GM12873 (cell line): ENCODE results near the gene PIP4K2C.

ENCODE experiments used
- TF ChIP-seq, protein P1 (sequence below): IDR thresholded peaks from 2 replicates; pipeline ENCODE4 v1.5.1; 2012; ENCODE audit warnings: low read depth, mild to moderate bottlenecking, moderate library complexity, low read length, control low read depth; ENCODE audit not compliant: insufficient read depth; ENCODE audit errors: missing control alignments

Gene PIP4K2C

DNA sequence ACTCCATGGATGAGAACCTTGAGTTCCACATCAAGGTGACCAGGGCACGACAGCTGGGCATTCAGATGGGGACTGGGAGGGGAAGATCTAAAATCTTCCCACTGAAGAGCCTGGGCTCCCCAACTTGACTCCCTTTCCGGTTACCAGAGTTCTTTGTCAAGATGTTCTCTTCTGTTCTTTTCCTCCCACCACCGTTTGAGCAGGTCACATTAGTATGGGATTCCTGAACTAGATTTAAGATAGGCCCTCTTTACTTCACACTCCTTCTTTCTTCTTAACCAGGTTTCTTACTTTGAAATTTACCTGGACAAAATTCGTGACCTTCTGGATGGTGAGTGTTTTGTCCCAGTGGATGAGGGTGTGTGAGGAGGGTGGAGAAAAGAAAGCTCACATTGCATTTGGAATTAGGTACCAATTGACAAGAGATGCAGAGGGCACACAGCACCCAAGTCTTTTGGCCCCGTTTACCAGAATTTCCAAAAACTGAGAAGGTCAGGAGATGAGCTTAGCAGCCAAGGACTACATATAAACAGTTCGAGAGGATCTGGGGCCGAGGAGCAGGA is 26.7 kb upstream of the PIP4K2C start:
- TF ChIP-seq, protein P1, sequence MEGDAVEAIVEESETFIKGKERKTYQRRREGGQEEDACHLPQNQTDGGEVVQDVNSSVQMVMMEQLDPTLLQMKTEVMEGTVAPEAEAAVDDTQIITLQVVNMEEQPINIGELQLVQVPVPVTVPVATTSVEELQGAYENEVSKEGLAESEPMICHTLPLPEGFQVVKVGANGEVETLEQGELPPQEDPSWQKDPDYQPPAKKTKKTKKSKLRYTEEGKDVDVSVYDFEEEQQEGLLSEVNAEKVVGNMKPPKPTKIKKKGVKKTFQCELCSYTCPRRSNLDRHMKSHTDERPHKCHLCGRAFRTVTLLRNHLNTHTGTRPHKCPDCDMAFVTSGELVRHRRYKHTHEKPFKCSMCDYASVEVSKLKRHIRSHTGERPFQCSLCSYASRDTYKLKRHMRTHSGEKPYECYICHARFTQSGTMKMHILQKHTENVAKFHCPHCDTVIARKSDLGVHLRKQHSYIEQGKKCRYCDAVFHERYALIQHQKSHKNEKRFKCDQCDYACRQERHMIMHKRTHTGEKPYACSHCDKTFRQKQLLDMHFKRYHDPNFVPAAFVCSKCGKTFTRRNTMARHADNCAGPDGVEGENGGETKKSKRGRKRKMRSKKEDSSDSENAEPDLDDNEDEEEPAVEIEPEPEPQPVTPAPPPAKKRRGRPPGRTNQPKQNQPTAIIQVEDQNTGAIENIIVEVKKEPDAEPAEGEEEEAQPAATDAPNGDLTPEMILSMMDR: no peak

DNA sequence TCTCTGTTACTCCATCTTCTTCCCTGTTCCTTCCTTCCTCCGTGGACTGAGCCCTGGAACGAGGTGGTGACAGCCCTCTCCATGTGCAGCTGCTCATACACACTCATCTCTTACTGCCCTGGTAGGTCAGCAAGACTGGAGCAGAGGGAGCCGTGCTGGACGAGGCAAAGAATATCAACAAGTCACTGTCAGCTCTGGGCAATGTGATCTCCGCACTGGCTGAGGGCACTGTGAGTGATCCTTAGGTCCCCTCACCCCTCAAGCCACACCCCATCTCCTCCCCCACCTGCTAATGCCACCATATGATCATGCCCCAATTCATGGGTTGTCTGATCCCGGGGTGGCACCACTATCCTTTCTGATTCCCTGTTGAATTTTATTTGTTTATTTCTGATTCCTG is 22.2 kb upstream of the PIP4K2C start:
- TF ChIP-seq, protein P1: no peak

DNA sequence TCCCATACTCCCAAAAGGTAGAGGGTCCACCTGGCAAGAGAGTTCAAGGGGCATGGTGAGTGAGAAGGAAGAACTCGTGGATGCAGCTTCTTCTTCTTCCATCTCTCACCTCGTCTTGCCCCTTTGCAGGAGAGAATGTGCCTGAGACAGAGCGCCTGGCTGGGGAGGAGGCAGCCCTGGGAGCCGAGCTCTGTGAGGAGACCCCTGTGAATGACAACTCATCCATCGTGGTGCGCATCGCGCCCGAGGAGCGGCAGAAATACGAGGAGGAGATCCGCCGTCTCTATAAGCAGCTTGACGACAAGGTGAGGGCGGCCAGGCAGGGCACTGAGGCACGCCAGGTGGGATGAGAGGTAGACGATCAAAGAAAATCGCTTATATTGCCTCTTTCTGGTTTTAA is 21.1 kb upstream of the PIP4K2C start:
- TF ChIP-seq, protein P1: no peak

DNA sequence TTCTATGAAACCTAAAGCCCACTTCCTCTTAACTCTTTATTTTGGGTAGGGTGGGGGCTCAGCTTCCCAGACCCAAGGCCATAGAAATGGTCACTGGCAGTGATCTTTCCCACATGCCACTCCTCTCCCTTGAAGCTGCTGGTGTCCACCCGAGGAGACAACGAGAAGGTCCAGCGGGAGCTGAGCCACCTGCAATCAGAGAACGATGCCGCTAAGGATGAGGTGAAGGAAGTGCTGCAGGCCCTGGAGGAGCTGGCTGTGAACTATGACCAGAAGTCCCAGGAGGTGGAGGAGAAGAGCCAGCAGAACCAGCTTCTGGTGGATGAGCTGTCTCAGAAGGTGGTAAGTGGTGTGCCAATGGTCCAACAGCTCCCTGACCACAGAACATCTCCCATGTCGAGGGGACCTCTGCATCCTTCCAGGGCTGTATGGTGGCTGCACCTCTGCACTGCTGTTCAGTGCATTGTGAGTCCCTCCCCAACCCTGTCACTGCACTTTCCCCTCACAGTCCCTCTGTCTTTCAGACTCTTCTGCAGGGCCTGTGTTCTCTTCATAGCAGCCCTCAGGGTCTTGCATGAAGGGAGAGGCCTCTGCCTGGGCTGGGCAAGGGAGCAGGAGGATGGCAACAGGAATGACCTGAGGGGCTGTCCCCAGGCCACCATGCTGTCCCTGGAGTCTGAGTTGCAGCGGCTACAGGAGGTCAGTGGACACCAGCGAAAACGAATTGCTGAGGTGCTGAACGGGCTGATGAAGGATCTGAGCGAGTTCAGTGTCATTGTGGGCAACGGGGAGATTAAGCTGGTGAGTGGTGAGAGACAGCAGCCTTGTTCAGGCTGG is 18.8 kb upstream of the PIP4K2C start:
- TF ChIP-seq, protein P1: no peak

DNA sequence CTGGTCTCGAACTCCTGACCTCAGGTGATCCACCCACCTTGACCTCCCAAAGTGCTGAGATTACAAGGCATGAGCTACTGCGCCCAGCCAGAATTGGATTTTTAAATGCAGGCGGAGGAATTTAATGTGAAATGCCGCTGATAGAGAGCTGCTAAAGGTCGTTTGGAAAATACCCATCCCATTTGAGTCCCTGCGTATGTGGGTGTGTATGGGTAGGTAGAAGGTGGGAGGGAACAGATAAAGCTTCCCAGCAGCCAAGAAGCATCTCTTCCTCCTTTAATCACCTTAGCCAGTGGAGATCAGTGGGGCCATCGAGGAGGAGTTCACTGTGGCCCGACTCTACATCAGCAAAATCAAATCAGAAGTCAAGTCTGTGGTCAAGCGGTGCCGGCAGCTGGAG is 16.2 kb upstream of the PIP4K2C start:
- TF ChIP-seq, protein P1: no peak

DNA sequence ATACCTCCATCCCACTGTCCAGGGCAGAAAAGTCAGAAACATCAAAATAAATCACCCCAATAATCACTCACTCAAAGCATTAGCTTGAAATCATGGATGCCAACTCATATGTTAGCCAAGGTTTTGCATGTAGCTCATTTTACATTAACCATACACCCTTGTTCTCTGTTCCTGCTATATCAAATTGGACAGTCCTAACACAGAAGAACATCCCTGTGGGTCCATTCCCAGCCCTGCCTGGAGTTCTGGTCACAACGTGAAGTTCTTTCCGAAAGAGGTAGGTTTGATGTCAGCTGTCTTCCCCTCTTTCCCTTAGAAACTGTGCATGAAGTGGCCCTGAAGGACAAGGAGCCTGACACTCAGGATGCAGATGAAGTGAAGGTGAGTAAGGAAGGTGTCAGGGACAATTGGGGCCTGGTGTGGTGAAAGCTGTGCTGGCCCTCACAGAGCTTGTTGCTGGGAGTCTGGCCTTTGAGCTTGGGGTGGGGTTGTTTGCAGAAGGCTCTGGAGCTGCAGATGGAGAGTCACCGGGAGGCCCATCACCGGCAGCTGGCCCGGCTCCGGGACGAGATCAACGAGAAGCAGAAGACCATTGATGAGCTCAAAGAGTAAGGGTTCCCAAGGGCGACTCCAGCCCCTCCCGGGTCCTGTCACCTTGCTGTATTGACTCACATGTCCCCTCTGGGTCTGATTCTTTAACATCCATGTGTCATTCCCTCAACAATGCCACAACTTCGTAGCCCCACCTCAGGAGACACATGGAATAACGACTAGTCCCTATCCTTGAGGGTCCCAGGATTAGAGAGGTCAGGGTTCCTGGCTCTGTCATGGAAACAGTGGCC is 15.0 kb upstream of the PIP4K2C start:
- TF ChIP-seq, protein P1: no peak

DNA sequence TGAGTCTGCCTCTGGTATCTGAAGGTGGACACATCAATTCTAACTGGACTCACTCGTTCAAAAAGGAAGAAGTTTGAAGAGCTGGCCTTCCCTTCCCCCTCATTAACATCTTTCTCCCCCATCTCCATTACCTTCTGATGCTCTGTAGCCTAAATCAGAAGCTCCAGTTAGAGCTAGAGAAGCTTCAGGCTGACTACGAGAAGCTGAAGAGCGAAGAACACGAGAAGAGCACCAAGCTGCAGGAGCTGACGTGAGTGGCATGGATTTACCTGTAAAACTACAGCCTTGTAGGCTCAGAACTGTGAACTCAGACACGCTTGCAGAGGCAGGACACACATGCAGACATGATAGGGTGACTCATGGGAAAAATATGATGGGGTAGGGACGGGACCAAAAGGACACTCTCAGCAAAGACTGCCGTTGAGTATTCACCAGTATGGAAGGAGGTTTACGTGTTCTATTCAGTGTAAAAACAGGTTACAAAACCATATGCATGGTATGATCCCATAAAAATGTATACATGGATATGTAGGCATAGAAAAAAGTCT is 14.3 kb upstream of the PIP4K2C start:
- TF ChIP-seq, protein P1: no peak
